Trophoblast cell (in vitro differentiated cells and primary cell): ENCODE measurements around the gene UTP14A.

ENCODE experiments used
- DNase-seq, 2 donors: peaks; one replicate each; pipeline ENCODE4 v3.0.0-alpha.2; 2016
- H2AFZ ChIP-seq: 2 replicates; pipeline ENCODE4 v1.6.1; 2013; ENCODE audit warnings: low read length, moderate library complexity, mild to moderate bottlenecking; ENCODE audit not compliant: insufficient read depth, poor library complexity
- H2AK5ac ChIP-seq: 2 replicates; pipeline ENCODE4 v1.6.1; 2013; ENCODE audit warnings: mild to moderate bottlenecking, low read length
- H2BK120ac ChIP-seq: 2 replicates; pipeline ENCODE4 v1.6.1; 2013; ENCODE audit warnings: low read length, mild to moderate bottlenecking, moderate library complexity; ENCODE audit not compliant: insufficient read depth, poor library complexity
- H2BK12ac ChIP-seq: 2 replicates; pipeline ENCODE4 v1.6.1; 2013; ENCODE audit warnings: mild to moderate bottlenecking, low read length, moderate library complexity
- H2BK5ac ChIP-seq: 2 replicates; pipeline ENCODE4 v1.6.1; 2013; ENCODE audit warnings: low read length, low read depth, moderate library complexity, mild to moderate bottlenecking; ENCODE audit not compliant: poor library complexity
- H3K14ac ChIP-seq: 2 replicates; pipeline ENCODE4 v1.6.1; 2013; ENCODE audit warnings: mild to moderate bottlenecking, low read length
- H3K18ac ChIP-seq: 2 replicates; pipeline ENCODE4 v1.6.1; 2013; ENCODE audit warnings: mild to moderate bottlenecking, low read length
- H3K23ac ChIP-seq: 2 replicates; pipeline ENCODE4 v1.6.1; 2013; ENCODE audit warnings: low read length
- H3K27ac ChIP-seq: 2 replicates; pipeline ENCODE4 v1.5.1; 2013; ENCODE audit warnings: low read depth, mild to moderate bottlenecking, inconsistent platforms, low read length, moderate library complexity
- H3K27me3 ChIP-seq: 2 replicates; pipeline ENCODE4 v1.6.1; 2013; ENCODE audit warnings: inconsistent platforms, mild to moderate bottlenecking, low read length, moderate library complexity; ENCODE audit not compliant: insufficient read depth
- H3K36me3 ChIP-seq, 2 experiments: 1 replicate in 1 of 2; 2 replicates in 1 of 2; pipeline ENCODE4 v1.6.1; 2013; ENCODE audit warnings: low read length in 2 of 2, mild to moderate bottlenecking in 2 of 2, moderate library complexity in 1 of 2; ENCODE audit not compliant: insufficient read depth in 2 of 2, control insufficient read depth in 1 of 2
- H3K4ac ChIP-seq: 2 replicates; pipeline ENCODE4 v1.6.1; 2013; ENCODE audit warnings: low read depth, mild to moderate bottlenecking, low read length, moderate library complexity
- H3K4me1 ChIP-seq, 2 experiments: 1 replicate in 1 of 2; 2 replicates in 1 of 2; pipeline ENCODE4 v1.6.1; 2013; ENCODE audit warnings: low read length in 2 of 2, mild to moderate bottlenecking in 2 of 2, moderate library complexity in 1 of 2; ENCODE audit not compliant: insufficient read depth in 2 of 2, control insufficient read depth in 1 of 2
- H3K4me2 ChIP-seq: 2 replicates; pipeline ENCODE4 v1.6.1; 2013; ENCODE audit warnings: inconsistent platforms, mild to moderate bottlenecking, low read length, moderate library complexity
- H3K4me3 ChIP-seq: 2 replicates; pipeline ENCODE4 v1.5.1; 2013; ENCODE audit warnings: mild to moderate bottlenecking, low read depth, low read length, inconsistent platforms
- H3K79me1 ChIP-seq: one replicate; pipeline ENCODE4 v1.6.1; 2013; ENCODE audit warnings: low read length
- H3K79me2 ChIP-seq: 2 replicates; pipeline ENCODE4 v1.6.1; 2013; ENCODE audit warnings: low read length, mild to moderate bottlenecking; ENCODE audit not compliant: control insufficient read depth, insufficient read depth, poor library complexity
- H3K9ac ChIP-seq: 2 replicates; pipeline ENCODE4 v1.6.1; 2013; ENCODE audit warnings: mild to moderate bottlenecking, low read length
- H3K9me3 ChIP-seq: 2 replicates; pipeline ENCODE4 v1.6.1; 2013; ENCODE audit warnings: low read depth, mild to moderate bottlenecking, control low read depth, inconsistent platforms, low read length; ENCODE audit not compliant: insufficient read depth
- H4K12ac ChIP-seq: 2 replicates; pipeline ENCODE4 v1.6.1; 2013; ENCODE audit warnings: low read depth, mild to moderate bottlenecking, low read length, moderate library complexity
- H4K8ac ChIP-seq: 2 replicates; pipeline ENCODE4 v1.6.1; 2013; ENCODE audit warnings: low read depth, mild to moderate bottlenecking, low read length, moderate library complexity
- H4K91ac ChIP-seq: one replicate; pipeline ENCODE4 v1.6.1; 2013; ENCODE audit warnings: low read depth, mild to moderate bottlenecking, low read length, moderate library complexity
- WGBS: extraction: QIAGEN DNeasy Blood & Tissue Kit; methylation state at CpG from one replicate; pipeline ENCODE4 v1.1.7; 2013; ENCODE audit warnings: missing lambda C conversion rate; ENCODE audit not compliant: insufficient read length, insufficient coverage; ENCODE audit errors: extremely low coverage; 5-methylcytosine and 5-hydroxymethylcytosine counted together

Gene UTP14A

GRCh38 chrX:129932016-129932820, 26.3 kb downstream of the UTP14A start:
- peak overlapping the region; percentile 89 for H3K4me2 ChIP-seq
- no peak overlapping the region for H3K23ac ChIP-seq
- H3K4me3 ChIP-seq = peak overlapping the region; percentile 70
- H2AFZ ChIP-seq = peak overlapping the region; percentile 75
- H2BK5ac ChIP-seq = peak overlapping the region; percentile 72
- WGBS = no CpG with 5 or more reads among the region's 97 CpGs
- H2BK12ac ChIP-seq = peak overlapping the region; percentile 64
- DNase-seq = peak; percentile 37 to 63
- no peaks in the 10 kb centered on the region for H3K9me3 ChIP-seq
- H3K4ac ChIP-seq = peak overlapping the region; percentile 43
- H3K27me3 ChIP-seq = peaks cover 16% of the 10 kb centered on the region
- H3K79me2 ChIP-seq = peaks cover 6% of the 10 kb centered on the region
- peaks cover 10 to 12% of the 10 kb centered on the region in 2 experiments for H3K36me3 ChIP-seq
- peak overlapping the region; percentile 93 for H3K18ac ChIP-seq
- peak overlapping the region; percentile 81 for H2BK120ac ChIP-seq
- peak overlapping the region; percentile 94 for H4K91ac ChIP-seq
- H3K4me1 ChIP-seq = peaks cover 0 to 2% of the 10 kb centered on the region in 2 experiments
- peak overlapping the region; percentile 83 for H3K27ac ChIP-seq
- H4K12ac ChIP-seq = peak overlapping the region; percentile 76
- H3K79me1 ChIP-seq = peaks cover 14% of the 10 kb centered on the region
- no peak overlapping the region for H2AK5ac ChIP-seq
- peak overlapping the region; percentile 79 for H4K8ac ChIP-seq
- H3K9ac ChIP-seq = peak overlapping the region; percentile 85
- peak overlapping the region; percentile 93 for H3K14ac ChIP-seq

- Histone ChIP-seq H3K23ac (no peak overlapping the region), H2BK5ac (no peak overlapping the region), H3K4ac (no peak overlapping the region), H3K36me3 (peaks cover 6 to 8% of the 10 kb centered on the region in 2 experiments), H3K4me3 (peak overlapping the region; percentile 70), H3K4me2 (peak overlapping the region; percentile 79), H3K14ac (peak overlapping the region; percentile 93), H3K18ac (peak overlapping the region; percentile 93), H2BK120ac (peak overlapping the region; percentile 46), H3K9ac (no peak overlapping the region), H3K4me1 (peaks cover 0 to 2% of the 10 kb centered on the region in 2 experiments), H3K27me3 (peaks cover 16% of the 10 kb centered on the region), H2AK5ac (no peak overlapping the region), H4K12ac (peak overlapping the region; percentile 47), H4K91ac (peak overlapping the region; percentile 94), H2BK12ac (no peak overlapping the region), H3K79me1 (peaks cover 14% of the 10 kb centered on the region), H4K8ac (peak overlapping the region; percentile 79), H3K79me2 (peaks cover 6% of the 10 kb centered on the region), H3K9me3 (no peaks in the 10 kb centered on the region), H2AFZ (peak overlapping the region; percentile 75), H3K27ac (no peak overlapping the region)
- DNase-seq = peak in 1 of 2 donors; percentile 46
- WGBS = no CpG with 5 or more reads among the region's 47 CpGs
Observed at GRCh38 chrX:129932821-129933321, 26.9 kb downstream of the UTP14A start.

GRCh38 chrX:129933700-129934099, 27.7 kb downstream of the UTP14A start:
- H3K9ac ChIP-seq = no peak overlapping the region
- no peak overlapping the region for H4K8ac ChIP-seq
- H2AFZ ChIP-seq = no peak overlapping the region
- WGBS = no CpG with 5 or more reads among the region's 7 CpGs
- H3K36me3 ChIP-seq = peaks cover 6 to 7% of the 10 kb centered on the region in 2 experiments
- no peak overlapping the region for H2BK120ac ChIP-seq
- no peak overlapping the region for H2BK5ac ChIP-seq
- H3K27me3 ChIP-seq = peaks cover 16% of the 10 kb centered on the region
- no peak overlapping the region for H3K18ac ChIP-seq
- no peak overlapping the region for H3K4me2 ChIP-seq
- H3K9me3 ChIP-seq = no peaks in the 10 kb centered on the region
- H3K23ac ChIP-seq = no peak overlapping the region
- DNase-seq = no peak
- no peak overlapping the region for H2AK5ac ChIP-seq
- no peak overlapping the region for H4K91ac ChIP-seq
- H4K12ac ChIP-seq = no peak overlapping the region
- H3K79me1 ChIP-seq = peaks cover 14% of the 10 kb centered on the region
- no peak overlapping the region for H3K4ac ChIP-seq
- H3K27ac ChIP-seq = no peak overlapping the region
- H3K79me2 ChIP-seq = peaks cover 6% of the 10 kb centered on the region
- H3K4me3 ChIP-seq = no peak overlapping the region
- H3K14ac ChIP-seq = no peak overlapping the region
- peaks cover 0 to 2% of the 10 kb centered on the region in 2 experiments for H3K4me1 ChIP-seq
- H2BK12ac ChIP-seq = no peak overlapping the region

GRCh38 chrX:129934461-129934860, 28.5 kb downstream of the UTP14A start:
- no peak overlapping the region for H3K27ac ChIP-seq
- H2AK5ac ChIP-seq = no peak overlapping the region
- H3K36me3 ChIP-seq = peaks cover 0 to under 1% of the 10 kb centered on the region in 2 experiments
- no peak overlapping the region for H3K18ac ChIP-seq
- no peak overlapping the region for H2BK12ac ChIP-seq
- no peak overlapping the region for H3K14ac ChIP-seq
- peaks cover 16% of the 10 kb centered on the region for H3K27me3 ChIP-seq
- H3K23ac ChIP-seq = no peak overlapping the region
- peaks cover 0 to 2% of the 10 kb centered on the region in 2 experiments for H3K4me1 ChIP-seq
- no peak overlapping the region for H2AFZ ChIP-seq
- no peak overlapping the region for H3K4me2 ChIP-seq
- no peak overlapping the region for H4K8ac ChIP-seq
- H3K4me3 ChIP-seq = no peak overlapping the region
- H4K91ac ChIP-seq = no peak overlapping the region
- H3K79me1 ChIP-seq = peaks cover 14% of the 10 kb centered on the region
- no peak overlapping the region for H4K12ac ChIP-seq
- H3K9ac ChIP-seq = no peak overlapping the region
- no peak for DNase-seq
- peaks cover 6% of the 10 kb centered on the region for H3K79me2 ChIP-seq
- H3K4ac ChIP-seq = no peak overlapping the region
- H2BK120ac ChIP-seq = no peak overlapping the region
- no peaks in the 10 kb centered on the region for H3K9me3 ChIP-seq
- WGBS = no CpG with 5 or more reads among the region's 10 CpGs
- no peak overlapping the region for H2BK5ac ChIP-seq
